AG04449 (cell line): ENCODE measurements around the gene WNK3.

Experiments
- CTCF ChIA-PET: fragments of 350-600 bp; formaldehyde crosslinking; extraction: SDS; loops from one replicate; lab custom pipeline; 2021; ENCODE audit warnings: antibody characterized with exemption; lab: Yijun Ruan, JAX
- POLR2A ChIA-PET: fragments of 400-600, 350-600 bp; formaldehyde crosslinking; extraction: SDS; loops from one replicate; lab custom pipeline; 2020; ENCODE audit warnings: antibody characterized with exemption, inconsistent platforms; lab: Yijun Ruan, JAX
- DNase-seq: peaks from one replicate; pipeline ENCODE4 v3.0.0-alpha.2; 2010; ENCODE audit warnings: low read depth, low spot score
- H3K4me3 ChIP-seq: 2 replicates; pipeline ENCODE4 v1.5.1; 2011; ENCODE audit warnings: low read depth, mild to moderate bottlenecking, control low read depth, low read length
- CTCF ChIP-seq: IDR thresholded peaks from one replicate; pipeline ENCODE4 v1.5.1; 2011; ENCODE audit warnings: mild to moderate bottlenecking, moderate library complexity, low read length, control low read depth, inconsistent platforms; ENCODE audit not compliant: insufficient read depth; ENCODE audit errors: missing control alignments

The WNK3 gene

GRCh38 chrX:54230435-54231148 is 127.3 kb downstream of the WNK3 start:
- no peak for TF ChIP-seq CTCF
- CTCF ChIA-PET: no interaction called here
- no peak overlapping the region for H3K4me3 ChIP-seq
- POLR2A ChIA-PET: no interaction called here
- no peak for DNase-seq

- no peak overlapping the region for H3K4me3 ChIP-seq
- ChIA-PET CTCF (no interaction called here), POLR2A (no interaction called here)
- no peak for DNase-seq
- no peak for TF ChIP-seq CTCF
Observed at GRCh38 chrX:54223581-54223980, 134.3 kb downstream of the WNK3 start.

- DNase-seq: no peak
- CTCF ChIA-PET: no interaction called here
- no peak overlapping the region for H3K4me3 ChIP-seq
- TF ChIP-seq CTCF: no peak
- POLR2A ChIA-PET: no interaction called here
Observed at GRCh38 chrX:54213603-54214002, 144.2 kb downstream of the WNK3 start.

GRCh38 chrX:54208531-54208930 is 149.3 kb downstream of the WNK3 start:
- ChIA-PET CTCF (no interaction called here), POLR2A (no interaction called here)
- no peak overlapping the region for H3K4me3 ChIP-seq
- DNase-seq: peak; percentile 26
- no peak for TF ChIP-seq CTCF

- no peak for DNase-seq
- ChIA-PET CTCF (no interaction called here), POLR2A (interaction anchor here (0.6 kb wide), 1 partner anchor 14 kb away, joined by 3 read pairs; no protein-coding TSS in a partner anchor)
- no peak for TF ChIP-seq CTCF
- H3K4me3 ChIP-seq: no peak overlapping the region
Observed at GRCh38 chrX:54198262-54198661, 159.6 kb downstream of the WNK3 start.

- no peak for DNase-seq
- no peak for TF ChIP-seq CTCF
- H3K4me3 ChIP-seq: no peak overlapping the region
- CTCF ChIA-PET: no interaction called here
- POLR2A ChIA-PET: no interaction called here
Observed at GRCh38 chrX:54194982-54195588, 162.8 kb downstream of the WNK3 start.
